ENCODE results near the gene GAMT.
A peak's percentile ranks its signal among the peaks of the same experiment; 100 is the strongest.

GAMT gene

DNA sequence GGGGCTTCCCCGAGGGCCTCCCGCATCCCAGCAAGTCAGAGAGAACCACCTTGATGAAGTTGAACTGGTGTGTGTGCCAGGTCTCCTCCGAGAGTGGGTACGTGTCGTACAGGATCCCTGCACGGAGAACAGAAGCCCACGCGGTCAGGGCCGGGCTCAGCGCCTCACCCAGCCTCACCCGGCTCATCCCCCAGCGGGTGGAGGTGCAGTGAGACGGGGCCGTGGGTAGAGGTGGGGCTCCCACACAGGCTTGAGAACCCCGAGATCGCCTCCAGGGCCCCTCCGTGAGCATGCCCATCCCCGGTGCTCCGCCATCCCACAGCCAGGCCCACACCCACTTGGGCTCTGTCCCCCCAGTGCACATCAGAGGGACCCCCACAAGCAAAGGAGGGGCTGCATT is 2.3 kb downstream of the GAMT start:
- H3K4me3 ChIP-seq (ENCODE audit: low read depth, low read length) = no peak overlapping the region
- DNase-seq (ENCODE audit: low read depth) = no peak
- TF ChIP-seq, protein P1, sequence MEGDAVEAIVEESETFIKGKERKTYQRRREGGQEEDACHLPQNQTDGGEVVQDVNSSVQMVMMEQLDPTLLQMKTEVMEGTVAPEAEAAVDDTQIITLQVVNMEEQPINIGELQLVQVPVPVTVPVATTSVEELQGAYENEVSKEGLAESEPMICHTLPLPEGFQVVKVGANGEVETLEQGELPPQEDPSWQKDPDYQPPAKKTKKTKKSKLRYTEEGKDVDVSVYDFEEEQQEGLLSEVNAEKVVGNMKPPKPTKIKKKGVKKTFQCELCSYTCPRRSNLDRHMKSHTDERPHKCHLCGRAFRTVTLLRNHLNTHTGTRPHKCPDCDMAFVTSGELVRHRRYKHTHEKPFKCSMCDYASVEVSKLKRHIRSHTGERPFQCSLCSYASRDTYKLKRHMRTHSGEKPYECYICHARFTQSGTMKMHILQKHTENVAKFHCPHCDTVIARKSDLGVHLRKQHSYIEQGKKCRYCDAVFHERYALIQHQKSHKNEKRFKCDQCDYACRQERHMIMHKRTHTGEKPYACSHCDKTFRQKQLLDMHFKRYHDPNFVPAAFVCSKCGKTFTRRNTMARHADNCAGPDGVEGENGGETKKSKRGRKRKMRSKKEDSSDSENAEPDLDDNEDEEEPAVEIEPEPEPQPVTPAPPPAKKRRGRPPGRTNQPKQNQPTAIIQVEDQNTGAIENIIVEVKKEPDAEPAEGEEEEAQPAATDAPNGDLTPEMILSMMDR (IDR thresholded peaks at IDR 0.05; ENCODE audit: control insufficient read depth, extremely low read depth, insufficient read depth) = no peak

- no peak overlapping the region for H3K4me3 ChIP-seq (ENCODE audit: low read depth, low read length)
- TF ChIP-seq, protein P1 (IDR thresholded peaks at IDR 0.05; ENCODE audit: control insufficient read depth, extremely low read depth, insufficient read depth) = no peak
- DNase-seq (ENCODE audit: low read depth) = no peak
Measured at GRCh38 chr19:1397838-1398237, 3.5 kb downstream of the GAMT start.

- TF ChIP-seq, protein P1 (IDR thresholded peaks at IDR 0.05; ENCODE audit: control insufficient read depth, extremely low read depth, insufficient read depth) = no peak
- DNase-seq (ENCODE audit: low read depth) = no peak
- H3K4me3 ChIP-seq (ENCODE audit: low read depth, low read length) = no peak overlapping the region
Measured at GRCh38 chr19:1396768-1397679, 4.3 kb downstream of the GAMT start.

DNA sequence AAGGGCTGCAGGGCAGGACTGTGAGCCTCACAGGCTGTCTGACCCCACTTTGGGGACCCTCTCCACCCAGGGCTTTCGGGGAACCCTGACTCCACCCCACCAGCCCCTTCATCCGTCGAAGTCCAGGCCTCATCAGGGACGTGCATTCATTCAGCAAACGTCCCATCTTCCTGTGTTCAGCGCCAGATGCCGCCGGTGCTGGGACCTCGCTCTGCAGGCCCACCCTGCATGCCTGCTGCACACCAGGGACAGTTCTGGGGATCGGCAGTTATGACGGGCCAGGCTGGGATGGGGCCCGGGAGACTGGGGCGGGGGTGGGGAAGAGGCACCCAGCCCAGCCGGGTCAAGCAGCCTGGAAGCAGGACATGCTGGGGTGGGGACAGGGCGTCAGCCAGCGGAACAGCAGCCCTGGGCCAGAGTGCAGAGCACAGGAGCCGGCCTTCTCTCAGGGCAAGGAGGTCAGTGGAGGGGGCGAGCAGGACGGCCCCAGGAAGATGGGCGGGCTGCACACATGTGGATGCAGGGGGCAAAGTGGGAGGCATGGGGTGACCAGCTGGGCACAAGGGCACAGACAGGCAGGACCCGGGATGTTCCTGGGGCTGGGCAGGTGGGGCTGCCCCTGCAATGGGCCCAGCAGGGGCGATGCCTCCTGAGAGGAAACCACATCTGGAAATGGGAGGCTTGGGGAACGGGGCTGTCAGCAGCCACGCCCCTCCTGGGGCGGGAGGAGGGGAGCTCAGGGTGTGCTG is 5.1 kb downstream of the GAMT start:
- H3K4me3 ChIP-seq (ENCODE audit: low read depth, low read length) = no peak overlapping the region
- TF ChIP-seq, protein P1 (IDR thresholded peaks at IDR 0.05; ENCODE audit: control insufficient read depth, extremely low read depth, insufficient read depth) = no peak
- no peak for DNase-seq (ENCODE audit: low read depth)

GRCh38 chr19:1395194-1396018 is 5.9 kb downstream of the GAMT start:
- TF ChIP-seq, protein P1 (IDR thresholded peaks at IDR 0.05; ENCODE audit: control insufficient read depth, extremely low read depth, insufficient read depth) = no peak
- no peak for DNase-seq (ENCODE audit: low read depth)
- H3K4me3 ChIP-seq (ENCODE audit: low read depth, low read length) = peak overlapping the region; percentile 39

Measured in LNCaP clone FGC (cell line).